Measurements from ENCODE around the gene NPEPL1.
"Not testable (repeated sequence)": the region's sequence is repeated elsewhere in the genome, so short reads cannot be mapped to it uniquely, and the experiment has no call there.

Gene NPEPL1

DNA sequence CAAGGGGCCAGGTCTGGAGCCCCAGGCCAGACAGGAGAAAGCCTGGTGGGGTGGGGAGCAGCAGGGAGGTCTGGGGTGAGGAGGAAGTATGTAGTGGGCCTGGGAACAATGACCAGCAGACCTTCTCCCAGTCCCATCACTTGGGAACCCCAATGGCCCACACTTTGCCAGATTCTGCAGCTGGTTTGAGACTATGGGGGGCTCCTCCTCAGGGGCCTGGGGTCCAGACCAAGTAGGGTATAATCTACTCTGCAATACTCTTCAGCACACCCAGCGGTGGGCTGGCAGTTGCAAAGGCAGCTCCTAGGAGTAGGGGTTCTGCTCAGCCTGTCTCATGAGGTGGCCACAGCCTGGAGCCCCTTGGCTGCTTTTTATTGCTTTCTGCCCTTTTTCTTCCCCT lies 52.8 kb downstream of the NPEPL1 start:
- DNase-seq, result no peak

DNA sequence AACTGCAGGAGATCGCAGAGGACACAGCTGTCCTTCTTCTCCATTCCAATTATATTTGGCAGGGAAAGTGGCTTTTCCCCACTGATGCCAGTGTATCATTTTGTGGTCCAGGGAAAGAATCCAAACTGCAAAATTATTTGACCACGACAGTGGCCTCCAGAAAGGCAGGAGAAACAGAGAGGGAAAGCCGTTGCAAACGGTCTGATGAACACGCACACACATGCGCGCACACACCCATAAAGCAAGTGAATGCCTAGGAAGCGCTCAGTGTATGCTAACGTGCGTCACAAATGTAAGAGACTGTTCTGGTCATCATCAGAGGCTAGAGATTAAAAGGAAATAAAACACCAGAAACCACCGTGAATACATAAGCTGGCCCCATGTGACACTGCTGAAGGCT lies 54.0 kb downstream of the NPEPL1 start:
- DNase-seq, result no peak

DNA sequence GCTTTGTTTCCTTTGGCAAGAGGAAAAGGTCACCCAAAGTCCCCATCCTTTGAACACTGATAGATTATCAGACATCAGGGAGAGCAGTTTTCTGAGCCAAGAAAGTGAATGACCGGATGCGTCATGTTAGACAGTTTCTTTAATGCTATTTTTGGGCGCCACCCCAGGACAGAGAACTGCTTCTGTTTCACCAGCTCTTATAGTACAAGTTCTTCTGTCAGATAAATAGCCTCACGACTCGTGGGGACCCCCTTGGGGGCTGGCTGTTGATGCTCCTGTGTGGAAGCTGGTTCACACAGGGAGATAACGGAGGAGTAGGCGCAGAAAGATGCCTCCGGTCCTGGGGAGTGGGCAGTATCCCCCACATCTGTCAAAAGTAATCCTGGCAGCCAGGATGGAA lies 54.6 kb downstream of the NPEPL1 start:
- no peak for DNase-seq

DNA sequence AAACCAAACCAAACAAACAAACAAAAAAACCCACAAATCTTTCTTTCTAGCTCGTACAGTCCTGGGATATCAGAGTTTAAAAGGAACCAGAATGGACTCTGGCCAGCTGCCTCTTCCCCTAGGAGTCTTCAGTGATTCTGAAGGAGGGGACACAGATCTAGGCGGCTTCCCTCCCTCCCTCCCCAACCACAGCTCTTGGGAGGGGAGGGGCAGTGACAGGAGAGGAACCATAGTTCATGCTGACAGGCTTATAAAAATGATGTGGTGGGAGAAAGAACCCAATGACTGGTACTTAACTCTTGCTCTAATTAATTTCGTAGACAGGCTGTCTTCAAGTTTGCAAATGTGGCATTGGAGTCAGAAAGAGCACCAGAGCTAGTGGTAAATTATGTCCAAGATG lies 56.0 kb downstream of the NPEPL1 start:
- no peak for DNase-seq

DNA sequence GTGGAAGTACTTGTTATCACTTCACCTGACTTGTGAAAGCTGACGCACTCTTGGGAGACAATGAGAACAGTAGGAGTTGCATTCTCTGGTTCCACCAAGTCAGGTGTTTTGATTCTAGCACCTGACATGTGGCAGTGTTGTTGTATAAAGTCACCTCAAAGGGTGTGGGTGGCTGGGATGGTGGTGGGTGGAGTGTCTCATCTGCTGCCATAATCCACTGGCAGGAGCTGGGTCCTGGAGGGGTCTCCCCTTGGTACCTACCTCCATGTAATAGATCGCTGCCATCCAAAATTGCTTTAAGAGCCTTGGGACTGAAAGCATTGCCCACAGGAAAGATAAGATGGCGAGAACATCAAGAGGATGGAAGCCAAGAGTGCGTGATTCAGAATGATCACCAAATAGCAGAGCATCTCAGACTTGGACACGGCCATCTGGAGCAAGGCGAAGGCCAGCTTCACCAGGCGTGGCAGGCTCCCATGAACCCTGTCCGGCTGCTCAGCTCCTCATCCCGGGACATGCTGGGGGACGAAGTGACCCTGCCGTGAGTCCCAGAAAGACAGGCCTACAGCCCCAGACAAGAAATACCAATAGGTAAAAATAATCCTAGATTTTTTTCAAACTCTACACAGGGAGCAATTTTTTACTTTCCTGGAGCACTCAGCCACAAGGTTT lies 56.6 kb downstream of the NPEPL1 start:
- no peak for DNase-seq

DNA sequence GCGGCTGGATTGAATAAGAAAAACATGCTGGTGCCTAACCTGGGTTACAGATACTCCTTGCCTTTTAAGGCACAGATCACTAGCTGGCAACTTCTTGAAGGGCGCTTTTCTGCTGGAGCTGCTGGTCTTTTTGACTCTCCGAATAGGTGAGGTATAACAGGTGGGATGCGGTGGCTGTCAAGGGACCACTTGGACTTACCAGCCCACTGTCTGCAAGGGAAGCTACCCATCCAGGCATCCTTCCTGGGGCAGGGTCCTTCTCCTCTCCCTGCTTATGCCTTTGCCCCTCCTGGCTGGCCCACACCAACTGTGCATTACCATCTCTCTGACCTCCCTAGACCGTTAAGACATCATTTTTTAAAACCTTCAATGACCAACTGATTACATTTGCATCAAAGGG lies 57.4 kb downstream of the NPEPL1 start:
- no peak for DNase-seq

DNA sequence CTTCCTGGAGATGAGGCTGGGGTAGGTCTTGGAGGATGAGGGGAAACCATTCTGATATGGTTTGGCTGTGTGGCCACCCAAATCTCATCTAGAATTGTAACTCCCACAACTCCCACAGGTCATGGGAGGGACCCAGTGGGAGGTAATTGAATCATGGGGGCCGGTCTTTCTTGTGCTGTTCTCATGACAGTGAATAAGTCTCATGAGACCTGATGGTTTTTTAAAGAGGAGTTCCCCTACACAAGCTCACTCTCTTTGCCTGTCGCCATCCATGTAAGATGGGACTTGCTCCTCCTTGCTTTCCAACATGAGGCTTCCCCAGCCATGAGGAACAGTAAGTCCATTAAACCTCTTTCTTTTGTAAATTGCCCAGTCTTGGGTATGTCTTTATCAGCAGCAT lies 58.1 kb downstream of the NPEPL1 start:
- not testable (repeated sequence) for DNase-seq

DNA sequence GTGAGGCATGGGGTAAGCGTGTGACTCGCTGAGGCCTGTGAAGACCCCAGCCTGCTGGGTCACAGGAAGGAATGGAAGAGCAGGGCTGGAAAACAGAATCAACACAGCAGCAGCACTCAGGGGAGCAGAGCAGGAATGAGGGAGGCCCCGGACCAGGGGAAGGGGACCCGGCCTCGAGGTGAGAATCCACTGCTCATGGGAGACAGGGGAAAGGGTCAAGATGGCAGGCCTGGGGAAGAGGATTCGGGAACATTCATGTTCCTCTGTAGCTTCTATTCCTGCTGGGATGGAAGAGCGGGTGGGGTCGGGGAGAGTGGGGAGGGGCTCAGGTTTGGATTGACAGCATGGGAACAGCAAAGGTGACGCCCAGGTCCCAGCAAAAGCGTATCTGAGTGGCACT lies 59.4 kb downstream of the NPEPL1 start:
- no peak for DNase-seq

DNA sequence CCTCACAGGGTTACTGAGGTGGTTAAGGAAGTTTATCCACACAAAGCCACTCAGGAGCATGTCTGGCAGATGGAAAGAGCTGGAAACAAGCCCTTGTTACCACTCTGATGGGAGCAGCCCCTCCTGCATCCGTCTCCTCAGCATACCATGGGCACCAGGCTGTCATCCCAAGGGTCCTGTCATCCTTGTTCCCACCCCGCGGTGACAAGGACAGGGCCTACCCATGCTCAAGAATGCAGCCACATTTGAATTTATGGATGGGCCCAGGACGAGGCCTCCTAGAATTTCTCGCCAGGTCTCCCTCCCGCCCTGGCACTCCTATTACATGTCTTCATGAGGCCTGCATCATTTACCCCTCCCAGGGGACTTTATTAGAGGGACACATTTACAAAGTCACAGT lies 60.0 kb downstream of the NPEPL1 start:
- no peak for DNase-seq

DNA sequence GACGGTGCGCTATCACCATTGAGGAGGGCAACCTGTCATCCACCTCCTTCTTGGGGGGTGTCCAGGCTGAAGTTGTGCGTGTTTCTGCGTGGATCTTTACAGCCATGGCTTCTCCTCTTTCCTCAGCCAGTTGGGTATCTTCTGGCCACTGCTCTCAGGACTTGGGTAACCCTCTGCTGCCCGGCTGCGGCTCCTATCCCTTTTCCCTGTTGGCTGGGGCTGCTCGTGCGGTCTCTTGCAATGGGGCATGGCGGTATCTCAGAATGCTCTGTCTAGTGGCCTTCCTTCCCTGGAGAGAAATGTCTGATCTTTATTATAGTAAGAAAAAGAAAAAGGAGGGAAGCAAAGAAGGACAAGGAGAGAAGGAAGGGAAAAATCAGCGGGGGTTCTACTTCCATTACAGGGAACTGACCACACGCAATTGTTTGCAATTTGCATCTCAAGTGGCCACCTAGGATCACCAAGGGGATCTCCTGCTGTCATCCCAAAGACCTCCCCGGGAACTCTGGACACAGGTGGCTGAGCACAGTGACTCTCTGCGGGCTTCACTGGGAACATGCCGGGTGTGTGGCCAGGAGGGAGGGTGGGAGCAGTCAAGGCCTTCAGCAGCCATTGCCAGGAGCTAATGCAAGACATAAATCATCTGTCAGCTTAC lies 60.8 kb downstream of the NPEPL1 start:
- no peak for DNase-seq

DNA sequence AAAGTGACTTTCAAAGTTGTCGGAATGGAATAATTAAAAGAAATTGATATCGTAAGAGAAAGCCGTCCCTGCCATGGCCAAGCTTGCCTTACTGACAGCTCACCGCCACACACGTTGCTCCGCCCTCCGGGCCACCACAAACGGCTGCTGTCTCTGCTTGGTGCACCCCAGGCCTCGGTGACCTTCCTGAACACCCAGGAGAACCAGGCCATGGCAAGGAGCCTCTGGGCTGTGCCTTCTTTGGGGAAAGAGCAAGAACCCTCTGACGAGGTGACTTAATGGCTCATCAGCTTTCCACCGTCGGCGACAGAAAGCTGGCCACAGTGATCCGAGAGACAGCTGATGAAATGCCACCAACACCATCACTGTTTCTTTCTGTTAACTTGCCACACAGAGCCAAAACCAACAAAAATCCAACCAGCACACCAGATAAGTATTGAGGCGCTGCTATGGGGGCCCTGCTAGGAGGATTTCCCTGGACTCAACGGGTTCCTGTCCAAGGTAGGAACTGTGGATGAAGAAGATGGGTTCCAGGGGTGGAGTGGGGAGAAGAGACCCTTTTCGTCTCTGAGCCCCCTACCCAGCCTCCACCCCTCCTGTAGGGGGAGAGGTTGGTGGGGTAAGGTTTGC lies 61.4 kb downstream of the NPEPL1 start:
- DNase-seq, result no peak

DNA sequence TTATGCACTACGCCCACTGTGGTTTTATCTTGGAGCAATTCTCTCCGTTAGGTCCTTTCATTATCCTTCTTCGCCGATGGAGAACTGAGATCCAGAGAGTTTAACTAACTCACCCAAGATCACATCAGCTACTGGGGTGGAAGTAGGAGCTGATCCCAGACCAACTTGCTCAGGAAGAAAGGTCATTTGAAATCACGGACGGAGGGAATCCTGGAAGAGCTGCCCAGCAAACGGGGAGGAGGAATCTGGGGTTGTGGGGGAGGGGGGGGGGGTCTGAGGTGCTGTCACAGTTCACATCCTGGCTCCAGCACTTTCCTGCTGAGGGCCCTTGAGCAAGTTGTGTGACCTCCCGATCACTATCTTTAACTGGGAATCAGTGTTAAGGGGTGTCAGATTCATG lies 62.0 kb downstream of the NPEPL1 start:
- no peak for DNase-seq

DNA sequence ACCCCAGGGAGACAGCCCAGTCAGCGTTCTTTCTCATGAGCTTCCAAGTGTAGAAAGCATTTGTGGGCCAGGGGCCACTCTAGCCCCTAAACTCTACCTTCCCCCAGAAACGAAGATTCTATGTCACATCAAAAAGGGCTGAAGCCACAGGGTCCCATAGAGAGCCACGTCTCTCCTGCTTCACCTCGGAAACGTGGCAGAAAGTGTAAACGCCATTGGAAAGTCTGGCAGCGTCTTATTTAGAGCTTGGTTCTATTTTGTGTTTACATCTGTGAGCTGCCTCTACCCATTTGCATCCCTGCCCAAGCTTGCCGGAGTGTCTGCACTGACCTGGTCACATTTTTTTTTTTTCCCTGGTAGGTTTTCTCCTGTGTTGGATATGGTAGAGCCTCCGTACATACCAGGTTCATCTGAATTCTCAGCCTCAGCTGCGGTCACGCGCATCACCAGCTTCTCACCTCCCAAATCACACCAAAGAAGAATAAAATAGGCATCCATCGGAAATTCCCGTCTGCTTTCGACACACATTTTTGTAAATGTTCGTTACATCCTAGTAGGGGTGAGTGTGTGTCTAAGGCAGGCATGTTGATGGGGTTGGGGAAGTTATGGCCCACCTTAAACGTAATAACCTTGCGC lies 62.6 kb downstream of the NPEPL1 start:
- DNase-seq, result no peak

DNA sequence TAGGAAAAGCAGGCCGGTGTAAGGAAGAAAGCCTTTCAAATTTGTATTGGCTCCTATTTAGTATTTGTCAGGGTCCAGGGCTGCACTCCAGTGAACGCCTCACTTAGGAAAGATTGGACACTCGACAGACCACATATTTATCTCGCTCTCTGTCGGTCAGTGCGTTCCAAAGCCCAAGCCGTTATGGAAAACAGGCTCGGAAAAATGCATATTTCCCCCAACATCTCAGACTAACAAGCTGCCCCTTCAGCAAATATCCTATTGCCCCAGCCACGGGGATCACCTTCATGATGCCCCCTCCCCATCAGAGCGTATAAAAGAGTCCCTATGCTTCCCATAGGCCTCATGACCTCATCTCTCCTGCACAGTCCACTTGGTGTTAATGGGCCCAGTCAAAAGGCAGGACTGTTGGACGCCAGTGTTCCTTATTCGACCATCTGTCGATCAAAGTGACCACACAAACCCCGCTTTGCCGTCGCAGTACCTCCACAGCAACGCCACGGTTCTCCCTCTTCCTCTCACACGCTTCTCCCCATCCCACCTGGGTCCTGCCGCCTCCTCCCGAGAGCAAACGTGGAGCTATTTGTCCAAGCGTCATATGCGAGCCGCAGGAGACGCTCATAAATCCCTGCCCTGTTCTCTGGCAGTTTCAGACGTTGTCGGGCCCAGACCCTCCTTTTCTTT lies 63.3 kb downstream of the NPEPL1 start:
- no peak for DNase-seq

DNA sequence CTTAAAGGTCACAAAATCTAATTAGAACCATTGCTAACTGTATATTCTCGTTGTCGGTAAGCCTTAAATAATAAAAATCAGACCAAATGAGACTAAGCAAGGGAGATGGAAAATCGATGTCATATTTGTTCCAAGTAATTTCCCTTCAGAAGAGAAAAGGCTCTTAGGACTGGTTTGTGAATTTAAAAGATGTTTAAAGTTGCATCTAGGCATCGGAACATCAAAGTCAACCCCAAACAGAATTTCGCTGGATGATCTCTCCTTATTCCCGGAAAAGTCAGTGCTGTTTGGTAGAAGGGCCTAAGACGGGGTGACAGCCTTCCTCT lies 63.8 kb downstream of the NPEPL1 start:
- no peak for DNase-seq

DNA sequence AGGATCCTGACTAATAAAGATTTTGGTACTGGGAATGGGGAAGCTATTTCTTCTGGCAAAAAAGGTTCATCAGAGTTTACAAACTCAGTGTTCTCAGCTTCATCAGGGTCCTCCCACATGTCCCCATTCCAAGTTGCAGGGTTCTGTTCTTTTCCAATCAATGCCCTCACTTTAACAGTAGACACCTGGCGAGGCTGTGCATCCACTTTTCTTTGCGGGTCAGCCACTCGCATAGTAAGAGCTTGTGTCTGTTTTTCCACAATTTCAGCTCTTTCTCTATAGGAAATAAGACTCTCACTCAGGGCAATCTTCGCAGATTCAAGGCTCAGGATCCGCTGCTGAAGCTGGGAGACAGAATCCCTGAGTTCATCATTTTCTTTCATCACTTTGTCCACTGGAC lies 65.0 kb downstream of the NPEPL1 start:
- DNase-seq, result not testable (repeated sequence)

DNA sequence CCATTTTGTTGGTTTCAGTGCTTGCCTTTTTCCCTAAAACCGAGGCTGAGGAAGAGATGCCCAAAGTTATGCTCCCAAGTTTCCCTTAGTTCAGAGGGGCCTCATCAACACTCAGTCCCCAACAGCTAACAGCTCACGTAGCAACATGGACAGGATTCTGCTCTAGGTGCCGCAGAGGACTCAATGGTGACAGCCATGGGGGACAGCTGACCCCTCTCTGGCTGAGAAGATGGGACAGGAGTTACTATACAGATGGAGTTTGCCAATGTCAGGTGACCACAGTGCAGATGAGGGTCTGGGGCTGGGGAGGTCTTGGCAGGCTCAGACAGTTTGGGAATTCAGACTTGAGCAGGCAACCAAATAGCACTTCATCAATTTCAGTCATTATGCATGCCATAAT lies 67.3 kb downstream of the NPEPL1 start:
- DNase-seq, result no peak

DNA sequence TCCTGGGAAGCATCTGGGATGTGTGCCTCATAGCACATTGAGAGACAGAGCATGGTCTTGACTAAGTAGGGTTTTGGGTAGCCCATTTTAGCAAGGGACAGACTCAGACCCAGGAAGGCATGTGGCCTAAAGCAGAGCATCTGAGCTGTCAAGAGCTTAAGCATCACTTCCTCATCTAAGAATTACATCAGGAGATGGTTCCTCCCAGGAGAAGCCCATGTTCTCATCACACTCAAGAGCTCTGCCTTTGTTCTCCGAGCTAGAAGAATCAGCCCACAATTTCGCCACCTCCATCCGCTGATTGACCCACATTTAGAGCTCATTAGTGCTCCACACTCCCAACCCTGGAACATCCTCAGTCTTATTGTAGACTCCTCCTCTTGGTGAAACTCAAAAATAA lies 68.3 kb downstream of the NPEPL1 start:
- DNase-seq, result no peak

DNA sequence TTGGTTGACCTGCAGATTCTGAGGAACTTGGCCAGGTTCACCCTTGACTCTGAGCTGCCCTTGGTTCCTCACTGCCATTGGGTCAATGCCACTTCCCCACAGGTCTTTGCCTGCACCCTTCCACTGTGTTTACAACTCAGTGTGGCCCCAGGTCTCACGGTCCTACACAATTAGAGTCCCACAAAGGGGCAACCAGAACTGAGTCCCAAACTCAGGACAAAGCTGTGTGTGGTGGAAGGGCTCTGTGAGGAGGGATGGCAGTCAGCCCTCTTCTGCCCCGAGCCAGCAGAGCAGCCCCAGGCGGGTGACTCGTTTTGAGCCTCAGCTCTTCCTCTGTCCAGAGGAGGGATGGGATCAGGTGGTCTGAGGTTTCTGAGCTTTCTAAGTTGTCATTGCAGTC lies 69.5 kb downstream of the NPEPL1 start:
- DNase-seq, result no peak

DNA sequence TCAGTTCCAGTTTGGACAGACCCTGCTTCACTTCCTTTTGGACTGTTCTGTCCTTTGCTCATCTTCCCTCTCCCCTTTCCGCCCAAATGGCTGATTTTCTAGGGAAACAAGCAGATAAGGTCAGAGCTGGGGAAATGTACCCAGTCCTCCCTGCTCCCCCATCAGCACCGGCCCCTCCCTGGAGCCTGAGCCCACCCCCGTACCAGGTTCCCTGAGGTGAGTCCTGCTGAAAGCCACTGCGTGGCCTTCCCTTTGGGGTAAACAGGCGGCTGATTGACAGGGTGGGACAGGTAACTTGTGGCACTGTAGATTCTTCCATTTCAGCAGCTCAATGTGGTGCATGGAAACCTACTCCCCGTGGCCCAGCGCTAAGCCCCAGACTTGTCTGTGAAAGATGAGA lies 70.5 kb downstream of the NPEPL1 start:
- no peak for DNase-seq

Data from NCI-H1048 (cell line).